ENCODE data around the gene ARHGEF33. TPM values are rescaled to one million over a fixed set of nuclear protein-coding genes. Genes with fewer than 3 reads are reported as not detected.

Gene ARHGEF33
- total and polyA plus RNA-seq, 2 experiments from 2014 or later, result 0.10 to 1.8 TPM

- Histone ChIP-seq H3K79me2 (replicated peaks; ENCODE audit: insufficient read depth) (no peaks in the 10 kb centered on the region), H3F3A (replicated peaks; ENCODE audit: low read depth) (no peaks in the 10 kb centered on the region), H2AFZ (no peak overlapping the region), H3K4me3 (no peak overlapping the region), H3K27me3 (ENCODE audit: insufficient read depth) (no peaks in the 10 kb centered on the region), H3K36me3 (ENCODE audit: insufficient read depth) (no peaks in the 10 kb centered on the region), H3K4me1 (ENCODE audit: insufficient read depth) (no peaks in the 10 kb centered on the region), H3K27ac (ENCODE audit: low read depth) (no peak overlapping the region), H4K20me1 (replicated peaks; ENCODE audit: insufficient read depth) (no peaks in the 10 kb centered on the region), H3K4me2 (no peak overlapping the region), H3K9me2 (ENCODE audit: insufficient read depth) (0 out of 2 replicates have a peak, but pooled peaks cover 7% of the 10 kb centered on the region)
- ATAC-seq (no peak), DNase-seq (ENCODE audit: low spot score) (no peak)
- no peaks in the 10 kb centered on the region for H3K36me3 Mint-ChIP-seq (ENCODE audit: low read depth)
- no peak for TF ChIP-seq STAT1 (IDR thresholded peaks at IDR 0.05; ENCODE audit: unreplicated experiment)
- TF ChIP-seq, protein P1, sequence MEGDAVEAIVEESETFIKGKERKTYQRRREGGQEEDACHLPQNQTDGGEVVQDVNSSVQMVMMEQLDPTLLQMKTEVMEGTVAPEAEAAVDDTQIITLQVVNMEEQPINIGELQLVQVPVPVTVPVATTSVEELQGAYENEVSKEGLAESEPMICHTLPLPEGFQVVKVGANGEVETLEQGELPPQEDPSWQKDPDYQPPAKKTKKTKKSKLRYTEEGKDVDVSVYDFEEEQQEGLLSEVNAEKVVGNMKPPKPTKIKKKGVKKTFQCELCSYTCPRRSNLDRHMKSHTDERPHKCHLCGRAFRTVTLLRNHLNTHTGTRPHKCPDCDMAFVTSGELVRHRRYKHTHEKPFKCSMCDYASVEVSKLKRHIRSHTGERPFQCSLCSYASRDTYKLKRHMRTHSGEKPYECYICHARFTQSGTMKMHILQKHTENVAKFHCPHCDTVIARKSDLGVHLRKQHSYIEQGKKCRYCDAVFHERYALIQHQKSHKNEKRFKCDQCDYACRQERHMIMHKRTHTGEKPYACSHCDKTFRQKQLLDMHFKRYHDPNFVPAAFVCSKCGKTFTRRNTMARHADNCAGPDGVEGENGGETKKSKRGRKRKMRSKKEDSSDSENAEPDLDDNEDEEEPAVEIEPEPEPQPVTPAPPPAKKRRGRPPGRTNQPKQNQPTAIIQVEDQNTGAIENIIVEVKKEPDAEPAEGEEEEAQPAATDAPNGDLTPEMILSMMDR (conservative IDR thresholded peaks at IDR 0.05; ENCODE audit: low read depth in 2 of 2), result no peak
- TF ChIP-seq, protein P2, sequence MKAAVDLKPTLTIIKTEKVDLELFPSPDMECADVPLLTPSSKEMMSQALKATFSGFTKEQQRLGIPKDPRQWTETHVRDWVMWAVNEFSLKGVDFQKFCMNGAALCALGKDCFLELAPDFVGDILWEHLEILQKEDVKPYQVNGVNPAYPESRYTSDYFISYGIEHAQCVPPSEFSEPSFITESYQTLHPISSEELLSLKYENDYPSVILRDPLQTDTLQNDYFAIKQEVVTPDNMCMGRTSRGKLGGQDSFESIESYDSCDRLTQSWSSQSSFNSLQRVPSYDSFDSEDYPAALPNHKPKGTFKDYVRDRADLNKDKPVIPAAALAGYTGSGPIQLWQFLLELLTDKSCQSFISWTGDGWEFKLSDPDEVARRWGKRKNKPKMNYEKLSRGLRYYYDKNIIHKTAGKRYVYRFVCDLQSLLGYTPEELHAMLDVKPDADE (IDR thresholded peaks at IDR 0.05), result no peak
- TF ChIP-seq POLR2AphosphoS5 (IDR thresholded peaks at IDR 0.05; ENCODE audit: low read depth), result no peak
- TF ChIP-seq, protein P3, sequence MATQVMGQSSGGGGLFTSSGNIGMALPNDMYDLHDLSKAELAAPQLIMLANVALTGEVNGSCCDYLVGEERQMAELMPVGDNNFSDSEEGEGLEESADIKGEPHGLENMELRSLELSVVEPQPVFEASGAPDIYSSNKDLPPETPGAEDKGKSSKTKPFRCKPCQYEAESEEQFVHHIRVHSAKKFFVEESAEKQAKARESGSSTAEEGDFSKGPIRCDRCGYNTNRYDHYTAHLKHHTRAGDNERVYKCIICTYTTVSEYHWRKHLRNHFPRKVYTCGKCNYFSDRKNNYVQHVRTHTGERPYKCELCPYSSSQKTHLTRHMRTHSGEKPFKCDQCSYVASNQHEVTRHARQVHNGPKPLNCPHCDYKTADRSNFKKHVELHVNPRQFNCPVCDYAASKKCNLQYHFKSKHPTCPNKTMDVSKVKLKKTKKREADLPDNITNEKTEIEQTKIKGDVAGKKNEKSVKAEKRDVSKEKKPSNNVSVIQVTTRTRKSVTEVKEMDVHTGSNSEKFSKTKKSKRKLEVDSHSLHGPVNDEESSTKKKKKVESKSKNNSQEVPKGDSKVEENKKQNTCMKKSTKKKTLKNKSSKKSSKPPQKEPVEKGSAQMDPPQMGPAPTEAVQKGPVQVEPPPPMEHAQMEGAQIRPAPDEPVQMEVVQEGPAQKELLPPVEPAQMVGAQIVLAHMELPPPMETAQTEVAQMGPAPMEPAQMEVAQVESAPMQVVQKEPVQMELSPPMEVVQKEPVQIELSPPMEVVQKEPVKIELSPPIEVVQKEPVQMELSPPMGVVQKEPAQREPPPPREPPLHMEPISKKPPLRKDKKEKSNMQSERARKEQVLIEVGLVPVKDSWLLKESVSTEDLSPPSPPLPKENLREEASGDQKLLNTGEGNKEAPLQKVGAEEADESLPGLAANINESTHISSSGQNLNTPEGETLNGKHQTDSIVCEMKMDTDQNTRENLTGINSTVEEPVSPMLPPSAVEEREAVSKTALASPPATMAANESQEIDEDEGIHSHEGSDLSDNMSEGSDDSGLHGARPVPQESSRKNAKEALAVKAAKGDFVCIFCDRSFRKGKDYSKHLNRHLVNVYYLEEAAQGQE (IDR thresholded peaks at IDR 0.05; ENCODE audit: unreplicated experiment), result no peak
- TF ChIP-seq ZNF331 (CRISPR knock-in tag; IDR thresholded peaks at IDR 0.05; ENCODE audit: low read depth), result no peak
- no peak for TF ChIP-seq EZH2 (IDR thresholded peaks at IDR 0.05; ENCODE audit: low read depth, unreplicated experiment)
- no peak for TF ChIP-seq JUNB (IDR thresholded peaks at IDR 0.05; ENCODE audit: unreplicated experiment)
- TF ChIP-seq CREB1 (CRISPR knock-in tag; IDR thresholded peaks at IDR 0.05; ENCODE audit: low read depth), result no peak
- no peak overlapping the region for H3K27ac Mint-ChIP-seq
- H3K27me3 Mint-ChIP-seq (ENCODE audit: insufficient read depth, low read depth, poor library complexity), result no peaks in the 10 kb centered on the region
- no peak overlapping the region for H3K4me3 Mint-ChIP-seq
- H3K4me1 Mint-ChIP-seq, result peaks cover 9% of the 10 kb centered on the region
- H3K9me3 Mint-ChIP-seq, result no peaks in the 10 kb centered on the region
These were observed 81.7 kb downstream of the ARHGEF33 start for GRCh38 chr2:38971377-38971776.

DNA sequence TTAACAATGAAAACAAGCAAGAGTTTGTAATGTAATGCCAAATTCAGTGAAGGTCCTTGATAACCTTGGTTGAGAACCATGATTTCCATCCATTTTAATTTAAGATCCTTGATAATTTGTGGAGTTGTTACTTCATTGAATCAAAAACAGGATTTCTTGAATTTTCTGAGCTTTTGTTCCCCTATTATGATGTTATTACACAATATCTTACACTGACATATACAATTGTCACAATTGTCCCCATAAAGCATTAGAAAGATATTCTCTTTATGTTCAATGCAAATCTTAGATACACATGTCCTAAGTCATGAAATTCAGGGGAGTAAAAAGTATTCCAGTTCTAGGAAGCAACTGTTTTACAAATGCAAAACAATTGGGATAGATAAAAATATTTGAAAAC, 83.6 kb downstream of the ARHGEF33 start:
- H3K27me3 Mint-ChIP-seq (ENCODE audit: insufficient read depth, low read depth, poor library complexity), result no peaks in the 10 kb centered on the region
- H3F3A ChIP-seq (replicated peaks; ENCODE audit: low read depth), result no peaks in the 10 kb centered on the region
- no peak for TF ChIP-seq JUNB (IDR thresholded peaks at IDR 0.05; ENCODE audit: unreplicated experiment)
- TF ChIP-seq, protein P2 (IDR thresholded peaks at IDR 0.05), result no peak
- TF ChIP-seq, protein P3 (IDR thresholded peaks at IDR 0.05; ENCODE audit: unreplicated experiment), result no peak
- TF ChIP-seq EZH2phosphoT487 (IDR thresholded peaks at IDR 0.05; ENCODE audit: unreplicated experiment), result no peak
- no peak for TF ChIP-seq CREB1 (CRISPR knock-in tag; IDR thresholded peaks at IDR 0.05; ENCODE audit: low read depth)
- no peak for TF ChIP-seq POLR2AphosphoS5 (IDR thresholded peaks at IDR 0.05; ENCODE audit: low read depth)
- no peak for TF ChIP-seq EZH2 (IDR thresholded peaks at IDR 0.05; ENCODE audit: low read depth, unreplicated experiment)

More for the DNA sequence above, 83.6 kb downstream of the ARHGEF33 start:
- H3K36me3 ChIP-seq (ENCODE audit: insufficient read depth), result no peaks in the 10 kb centered on the region
- H3K4me3 Mint-ChIP-seq, result no peak overlapping the region
- no peak overlapping the region for H2AFZ ChIP-seq
- H3K27ac ChIP-seq (ENCODE audit: low read depth), result no peak overlapping the region
- no peaks in the 10 kb centered on the region for H3K36me3 Mint-ChIP-seq (ENCODE audit: low read depth)
- H3K4me2 ChIP-seq, result no peak overlapping the region
- H3K9me2 ChIP-seq (ENCODE audit: insufficient read depth), result 0 out of 2 replicates have a peak, but pooled peaks cover 7% of the 10 kb centered on the region
- no peak for DNase-seq (ENCODE audit: low spot score)
- no peaks in the 10 kb centered on the region for H3K9me3 Mint-ChIP-seq
- H3K4me3 ChIP-seq, result no peak overlapping the region
- H4K20me1 ChIP-seq (replicated peaks; ENCODE audit: insufficient read depth), result no peaks in the 10 kb centered on the region
- H3K79me2 ChIP-seq (replicated peaks; ENCODE audit: insufficient read depth), result no peaks in the 10 kb centered on the region
- ATAC-seq, result no peak
- H3K4me1 ChIP-seq (ENCODE audit: insufficient read depth), result no peaks in the 10 kb centered on the region
- no peaks in the 10 kb centered on the region for H3K27me3 ChIP-seq (ENCODE audit: insufficient read depth)
- no peaks in the 10 kb centered on the region; the same call in 2 of the 3 replicates for H3K4me1 Mint-ChIP-seq
- H3K27ac Mint-ChIP-seq, result no peak overlapping the region

All from GM23338 (cell line).